Lower leg skin (tissue), 4 donors: Measurements from ENCODE around the gene SH2D3A. TPM values are rescaled to one million over a fixed set of nuclear protein-coding genes. Genes with fewer than 3 reads are reported as not detected.

ENCODE experiments used
- DNase-seq, 2 donors: peaks; one replicate each; pipeline ENCODE4 v3.0.0-alpha.2; 2019; ENCODE audit warnings: low spot score in 2 of 2
- H3K4me3 ChIP-seq: fragments of 200-600 bp; sonication (generic); 2 replicates; pipeline ENCODE4 v1.5.1; 2017; ENCODE audit warnings: mild to moderate bottlenecking, low read depth; ENCODE audit not compliant: poor library complexity, severe bottlenecking
- POLR2A ChIP-seq, 2 donors: fragments of 450-650 bp; IDR thresholded peaks; one replicate each; pipeline ENCODE4 v1.6.1; 2016 to 2017; ENCODE audit warnings: antibody characterized with exemption in 2 of 2, mild to moderate bottlenecking in 1 of 2, moderate library complexity in 1 of 2
- WGBS, 2 donors: methylation state at CpG; one replicate each; pipeline ENCODE4 v1.1.5; 2018; 5-methylcytosine and 5-hydroxymethylcytosine counted together
- intact Hi-C: fragments of 100-400 bp; cut with DNase I; formaldehyde crosslinking; loops from one replicate; pipeline ENCODE4 v1.15.0; 2023; ENCODE audit warnings: low total_unique reads
- total RNA-seq, 4 donors: library from RNA; depleted of rRNA; stranded (reverse); fragments of >200 nt; gene quantifications; one replicate each; pipeline ENCODE4 v1.1.0, GENCODE V29; 2016
- TF ChIP-seq, protein P1 (sequence below), 3 donors: fragments of 450-650 bp; IDR thresholded peaks; one replicate each; pipeline ENCODE4 v1.5.1; 2016; ENCODE audit warnings: antibody characterized with exemption in 3 of 3, mild to moderate bottlenecking in 3 of 3, moderate library complexity in 2 of 3

Gene SH2D3A
- total RNA-seq, 4 donors from 2014 or later = 53.0 to 142 (median 62.3) TPM

DNA sequence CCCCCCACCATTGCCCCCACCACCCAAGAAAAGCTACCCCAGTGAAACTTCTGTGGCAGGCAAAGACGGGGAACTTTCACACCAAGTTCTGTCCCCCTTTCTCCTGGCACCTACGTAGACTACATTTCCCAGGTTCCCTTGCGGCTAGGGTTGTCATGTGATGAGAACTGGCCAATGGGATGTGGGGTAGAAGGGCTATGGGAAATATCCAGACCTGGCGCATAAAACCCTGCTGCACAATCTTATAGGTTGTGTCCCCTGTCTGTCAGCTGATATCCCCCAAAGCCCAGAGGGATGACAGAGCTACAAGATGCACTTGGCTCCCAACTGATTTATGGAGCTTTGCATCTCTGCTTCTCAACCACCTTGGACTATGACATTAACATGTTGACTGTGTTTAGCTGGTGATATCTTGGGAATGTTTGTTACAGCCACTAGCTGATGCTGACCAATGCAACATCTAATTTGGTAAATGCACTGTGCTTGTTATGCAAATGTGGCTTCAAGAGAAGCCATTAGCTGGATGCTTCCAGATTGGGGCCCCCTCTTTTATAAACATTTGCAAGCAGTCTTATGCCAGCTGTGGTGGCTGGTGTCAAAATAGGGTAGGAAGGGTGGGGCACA, 6.1 kb downstream of the SH2D3A start:
- DNase-seq = no peak
- TF ChIP-seq POLR2A (IDR thresholded peaks at IDR 0.05) = no peak
- TF ChIP-seq, protein P1, sequence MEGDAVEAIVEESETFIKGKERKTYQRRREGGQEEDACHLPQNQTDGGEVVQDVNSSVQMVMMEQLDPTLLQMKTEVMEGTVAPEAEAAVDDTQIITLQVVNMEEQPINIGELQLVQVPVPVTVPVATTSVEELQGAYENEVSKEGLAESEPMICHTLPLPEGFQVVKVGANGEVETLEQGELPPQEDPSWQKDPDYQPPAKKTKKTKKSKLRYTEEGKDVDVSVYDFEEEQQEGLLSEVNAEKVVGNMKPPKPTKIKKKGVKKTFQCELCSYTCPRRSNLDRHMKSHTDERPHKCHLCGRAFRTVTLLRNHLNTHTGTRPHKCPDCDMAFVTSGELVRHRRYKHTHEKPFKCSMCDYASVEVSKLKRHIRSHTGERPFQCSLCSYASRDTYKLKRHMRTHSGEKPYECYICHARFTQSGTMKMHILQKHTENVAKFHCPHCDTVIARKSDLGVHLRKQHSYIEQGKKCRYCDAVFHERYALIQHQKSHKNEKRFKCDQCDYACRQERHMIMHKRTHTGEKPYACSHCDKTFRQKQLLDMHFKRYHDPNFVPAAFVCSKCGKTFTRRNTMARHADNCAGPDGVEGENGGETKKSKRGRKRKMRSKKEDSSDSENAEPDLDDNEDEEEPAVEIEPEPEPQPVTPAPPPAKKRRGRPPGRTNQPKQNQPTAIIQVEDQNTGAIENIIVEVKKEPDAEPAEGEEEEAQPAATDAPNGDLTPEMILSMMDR (IDR thresholded peaks at IDR 0.05) = no peak
- 90 to 95% methylated on average over 4 of the region's 4 CpGs for WGBS, 2 donors

DNA sequence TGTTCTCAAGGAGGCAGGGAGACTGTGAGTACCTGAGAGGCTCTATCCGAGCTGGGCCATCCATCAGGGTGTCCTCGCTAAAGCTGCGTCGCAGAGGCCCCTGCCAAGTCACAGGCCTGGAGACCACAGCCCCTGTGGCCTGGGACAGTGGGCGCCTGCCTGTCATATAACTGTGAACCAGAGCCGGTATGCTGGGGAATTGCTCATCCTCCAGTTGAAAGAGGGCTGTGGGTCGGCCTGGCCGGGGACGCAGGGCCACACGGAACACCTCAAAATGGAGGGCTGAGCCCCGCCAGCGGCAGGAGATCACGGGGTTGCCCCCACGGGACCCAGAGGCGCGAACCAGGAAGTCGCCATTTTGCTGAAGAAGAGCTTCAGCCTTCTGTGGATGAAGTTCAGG, 6.6 kb downstream of the SH2D3A start:
- no peak for DNase-seq
- intact Hi-C loops = no loop called here

More for the DNA sequence above, 6.1 kb downstream of the SH2D3A start:
- H3K4me3 ChIP-seq = no peak overlapping the region
- intact Hi-C loops = no loop called here

DNA sequence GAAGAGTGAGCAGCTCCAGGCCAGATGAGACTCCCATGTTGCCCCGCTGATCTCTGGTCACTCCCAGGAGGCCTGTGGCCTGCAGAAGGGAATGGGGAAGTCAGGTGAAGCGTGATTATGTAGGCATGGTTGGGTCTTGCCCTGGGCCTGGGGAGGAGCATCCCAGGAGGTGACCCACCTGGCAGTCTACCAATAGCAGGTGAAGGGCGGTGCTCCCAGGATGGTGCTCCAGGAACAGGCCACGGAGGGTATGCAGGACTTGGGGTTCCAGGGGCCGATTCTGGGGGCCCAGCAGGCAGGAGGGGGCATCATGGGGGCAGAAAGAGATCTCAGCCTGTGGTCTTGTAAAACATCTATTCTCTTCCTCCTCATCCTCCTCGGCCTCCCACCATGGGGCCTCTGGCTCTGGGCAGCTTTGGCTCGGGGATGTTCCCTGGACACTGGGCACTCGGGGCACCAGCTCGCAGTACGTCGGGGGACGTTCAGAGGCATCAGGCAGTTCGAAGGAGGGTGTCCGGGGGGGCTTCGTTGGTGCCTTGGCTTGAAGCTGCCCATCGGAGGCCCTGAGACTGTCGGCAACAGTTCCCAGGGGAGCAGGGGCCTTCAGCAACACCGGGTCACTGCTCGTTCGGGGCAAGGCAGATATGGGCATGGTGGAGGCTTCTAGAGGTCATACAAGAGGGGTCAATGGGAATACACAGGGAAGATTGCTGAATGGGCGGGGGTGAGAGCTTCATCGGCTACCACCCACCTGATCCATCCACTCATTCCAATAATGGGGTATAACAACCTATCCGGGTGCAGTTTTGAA, 12.4 kb downstream of the SH2D3A start:
- 93 to 94% methylated on average over 22 of the region's 23 CpGs for WGBS, 2 donors
- intact Hi-C loops = no loop called here
- H3K4me3 ChIP-seq = no peak overlapping the region
- TF ChIP-seq, protein P1 (IDR thresholded peaks at IDR 0.05) = no peak
- no peak for TF ChIP-seq POLR2A (IDR thresholded peaks at IDR 0.05)
- peak in 1 of 2 donors; percentile 82 for DNase-seq

More for the DNA sequence above, 6.6 kb downstream of the SH2D3A start:
- 94% methylated on average over 17 of the region's 17 CpGs for WGBS, 2 donors
- TF ChIP-seq, protein P1 (IDR thresholded peaks at IDR 0.05) = no peak
- TF ChIP-seq POLR2A (IDR thresholded peaks at IDR 0.05) = no peak
- H3K4me3 ChIP-seq = no peak overlapping the region

DNA sequence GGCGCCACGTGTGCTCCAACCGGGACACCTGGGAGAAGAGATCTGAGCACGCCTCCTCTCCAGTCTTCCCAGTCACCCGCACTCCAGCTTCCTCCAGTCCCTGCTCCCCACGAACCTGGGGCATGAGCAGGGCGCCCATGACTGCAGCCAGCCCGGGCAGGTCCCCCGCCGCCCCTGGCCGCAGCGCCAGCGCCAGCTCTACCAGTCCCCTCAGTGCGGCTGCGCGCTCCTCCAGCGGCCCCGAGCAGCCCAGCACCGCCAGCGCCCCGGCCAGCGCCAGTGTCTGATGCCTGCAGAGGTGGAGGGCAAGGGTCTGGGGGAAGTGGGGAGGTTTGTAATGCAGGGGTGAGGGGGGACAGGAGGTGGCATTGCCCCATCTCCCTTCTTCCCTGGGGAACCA, 13.1 kb downstream of the SH2D3A start:
- DNase-seq = peak in 1 of 2 donors; percentile 86
- no peak for TF ChIP-seq POLR2A (IDR thresholded peaks at IDR 0.05)
- TF ChIP-seq, protein P1 (IDR thresholded peaks at IDR 0.05) = no peak
- intact Hi-C loops = no loop called here
- no peak overlapping the region for H3K4me3 ChIP-seq
- WGBS, 2 donors = 95 to 98% methylated on average over 11 to 21 of the region's 22 CpGs

DNA sequence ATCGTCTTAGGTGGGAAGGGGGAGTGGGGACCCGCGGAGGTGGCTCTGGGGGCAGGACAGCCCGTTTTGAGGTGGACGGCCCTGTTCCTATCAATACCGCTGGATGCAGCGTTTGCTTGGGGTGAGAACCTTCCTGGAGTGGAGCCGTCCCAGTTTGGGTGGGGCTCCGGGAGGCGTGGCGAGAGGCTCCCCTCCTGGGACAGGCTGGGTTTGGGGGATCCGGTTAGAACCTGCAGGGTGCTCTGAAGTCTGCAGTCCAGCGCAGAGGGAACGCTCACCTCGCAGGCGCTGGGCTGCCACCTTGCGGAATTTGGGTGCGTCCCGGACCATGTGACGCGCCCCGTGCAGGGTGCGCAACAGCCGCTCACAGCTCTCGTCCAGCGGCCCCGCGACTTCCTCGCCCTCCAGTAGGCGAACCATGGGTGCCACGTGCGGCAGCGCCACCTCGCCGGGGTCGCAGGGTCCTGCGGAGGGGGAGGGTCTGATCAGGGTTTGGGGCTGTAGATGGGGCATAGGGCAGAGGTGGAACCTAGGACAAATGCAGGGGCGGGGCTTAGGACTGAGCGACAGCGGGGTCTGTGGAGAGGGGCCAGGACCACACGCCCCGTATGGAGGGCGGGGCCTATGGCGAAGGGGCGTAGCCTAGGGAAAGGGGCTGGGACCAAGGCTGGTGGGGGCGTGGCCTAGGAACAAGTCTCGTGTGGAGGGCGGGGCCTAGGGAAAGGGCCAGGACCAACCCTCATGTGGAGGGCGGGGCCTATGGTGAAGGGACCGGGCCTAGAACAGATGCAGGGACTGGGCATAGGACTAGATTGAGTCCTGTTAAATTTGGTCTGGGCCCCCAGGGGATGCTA, 13.8 kb downstream of the SH2D3A start:
- WGBS, 2 donors = 22 to 41% methylated on average over 20 to 41 of the region's 50 CpGs
- H3K4me3 ChIP-seq = no peak overlapping the region
- intact Hi-C loops = no loop called here
- TF ChIP-seq POLR2A (IDR thresholded peaks at IDR 0.05) = no peak
- TF ChIP-seq, protein P1 (IDR thresholded peaks at IDR 0.05) = no peak
- peak; percentile 73 to 96 for DNase-seq
